Limb (tissue), 2 donors: Measurements from ENCODE around the gene AP5S1.
A peak's percentile ranks its signal among the peaks of the same experiment; 100 is the strongest.
"Not testable (repeated sequence)": the region's sequence is repeated elsewhere in the genome, so short reads cannot be mapped to it uniquely, and the experiment has no call there.

Experiments
- DNase-seq, 2 donors: peaks; one replicate each; pipeline ENCODE4 v3.0.0-alpha.2; 2016; ENCODE audit errors: extremely low spot score in 2 of 2

The AP5S1 gene

DNA sequence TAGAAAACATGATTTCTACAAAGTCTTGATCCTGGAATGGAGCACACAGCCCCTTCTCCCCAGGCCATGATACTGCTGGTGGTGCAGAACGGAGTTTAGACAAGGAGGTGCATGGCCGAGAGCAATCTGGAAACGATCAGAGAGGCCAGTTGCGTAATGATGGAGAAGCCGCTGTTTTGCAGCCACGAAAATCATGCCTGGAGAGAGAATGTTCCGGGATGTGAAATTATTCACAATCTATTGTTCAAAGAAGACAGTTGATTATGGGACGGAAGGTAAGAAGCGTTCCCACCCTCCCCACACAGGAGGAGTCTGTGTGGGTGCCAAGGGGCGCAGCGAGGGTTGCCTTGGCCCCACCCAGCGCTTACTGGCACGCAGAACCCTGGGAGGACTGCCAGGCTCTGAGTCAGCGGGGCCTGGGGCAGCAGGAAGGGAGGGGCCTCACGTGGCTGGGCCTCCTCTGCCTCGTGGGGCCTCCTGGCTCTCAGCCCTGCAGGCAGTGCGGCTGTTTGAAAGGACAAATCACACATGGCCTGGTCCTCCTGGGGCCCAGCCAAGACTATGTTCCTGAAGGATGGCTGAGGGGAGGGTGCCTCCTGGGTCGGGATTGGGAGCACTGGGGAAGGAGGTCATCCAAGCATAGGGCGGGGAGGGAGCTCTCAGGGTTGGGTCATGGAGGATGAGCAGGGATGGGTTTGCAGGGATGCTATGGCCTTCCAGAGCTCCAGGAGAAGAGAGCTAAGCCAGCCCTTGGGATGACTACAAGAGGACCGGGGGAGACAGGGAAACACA lies 8.7 kb upstream of the AP5S1 start:
- DNase-seq, result peak; percentile 93 to 97

DNA sequence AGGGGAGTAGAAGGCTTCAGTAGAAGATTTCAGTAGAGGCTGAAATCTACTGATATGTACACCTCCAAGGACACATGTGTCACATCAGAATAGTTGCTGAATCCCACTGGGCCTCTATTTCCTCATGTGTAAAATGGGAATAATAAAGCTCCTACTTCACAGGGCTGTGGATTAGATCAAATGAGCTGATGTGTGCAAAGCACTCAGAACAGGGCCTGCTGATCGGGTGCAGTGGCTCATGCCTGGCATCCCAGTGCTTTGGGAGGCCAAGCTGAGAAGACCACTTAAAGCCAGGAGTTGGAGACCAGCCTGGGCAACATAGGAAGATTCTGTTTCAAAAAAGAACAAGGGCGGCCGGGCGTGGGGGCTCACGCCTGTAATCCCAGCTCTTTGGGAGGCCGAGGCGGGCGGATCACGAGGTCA lies 8.1 kb upstream of the AP5S1 start:
- peak in 1 of 2 donors; percentile 27 for DNase-seq

DNA sequence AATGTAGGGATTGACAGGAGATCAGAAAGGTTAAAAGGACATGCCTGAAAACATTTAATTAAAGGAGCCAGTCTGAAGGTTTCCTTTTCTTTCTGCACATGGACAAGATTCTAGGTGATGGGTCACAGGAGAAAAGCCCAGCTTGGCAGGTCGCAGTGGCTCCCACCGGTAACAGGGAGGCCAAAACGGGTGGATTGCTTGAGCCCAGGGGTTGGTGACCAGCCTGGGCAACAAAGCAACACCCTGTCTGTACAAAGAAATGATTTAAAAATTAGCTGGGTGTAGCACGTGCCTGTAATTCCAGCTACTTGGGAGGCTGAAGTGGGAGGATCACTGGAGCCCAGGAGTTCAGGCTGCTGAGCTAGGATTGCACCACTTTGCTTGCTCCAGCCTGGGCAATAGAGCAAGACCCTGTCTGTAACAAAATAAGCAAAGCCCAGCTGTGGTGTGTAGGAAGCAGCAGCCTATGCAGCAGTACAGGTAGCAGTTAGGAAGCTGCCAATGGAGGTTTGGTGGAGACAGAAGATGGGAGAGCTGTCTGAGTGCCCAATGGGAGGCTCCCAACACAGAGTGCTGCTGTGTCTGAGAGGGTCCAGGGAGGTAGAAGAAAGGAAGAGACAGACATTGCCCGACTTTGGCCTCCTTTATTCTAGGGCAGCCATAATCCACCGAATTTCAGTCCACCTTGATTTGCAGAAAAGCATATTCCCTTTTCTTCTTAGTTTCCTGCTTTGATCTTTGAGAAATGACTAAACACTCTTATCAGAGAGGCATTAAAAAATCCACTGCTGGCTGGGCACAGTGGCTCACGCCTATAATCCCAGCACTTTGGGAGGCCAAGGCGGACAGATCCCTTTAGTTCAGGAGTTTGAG lies 7.1 kb upstream of the AP5S1 start:
- DNase-seq, result peak in 1 of 2 donors; percentile 28

- DNase-seq, result peak in 1 of 2 donors; percentile 33
These were observed 6.3 kb upstream of the AP5S1 start for GRCh38 chr20:3813848-3814581.

DNA sequence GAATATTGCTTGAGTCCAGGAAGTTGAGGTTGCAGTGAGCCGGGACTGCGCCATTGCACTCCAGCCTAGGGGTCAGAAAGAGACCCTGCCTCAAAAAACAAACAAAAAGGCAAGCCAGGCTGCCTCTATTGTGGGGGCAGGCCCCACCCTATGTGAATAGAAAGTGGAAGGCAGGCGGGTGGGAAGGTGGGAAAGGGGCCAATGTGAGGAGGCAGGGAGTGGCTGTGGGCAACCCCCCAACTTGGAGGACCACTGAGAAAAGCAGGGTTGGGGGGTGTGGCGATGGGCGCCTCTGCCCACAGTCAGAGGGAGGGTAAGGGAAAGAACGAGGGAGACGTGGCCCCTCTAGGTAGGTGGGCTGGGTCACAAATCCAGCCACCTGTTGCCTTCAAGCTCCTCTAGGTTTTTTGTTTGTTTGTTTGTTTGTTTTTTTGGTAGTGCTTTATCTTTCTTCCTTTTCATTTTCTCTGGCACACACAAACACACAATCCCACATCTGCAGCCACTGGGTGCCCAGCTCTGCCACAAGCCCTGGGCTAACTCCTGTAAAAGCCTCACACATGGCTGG lies 5.3 kb upstream of the AP5S1 start:
- no peak for DNase-seq

GRCh38 chr20:3815703-3816315 lies 4.5 kb upstream of the AP5S1 start:
- DNase-seq, result no peak

- no peak for DNase-seq
These were observed 1.9 kb upstream of the AP5S1 start for GRCh38 chr20:3818155-3819151.

GRCh38 chr20:3819411-3820047 lies 818 bp upstream of the AP5S1 start:
- DNase-seq, result no peak

GRCh38 chr20:3820901-3821727 lies 767 bp downstream of the AP5S1 start:
- no peak for DNase-seq

DNA sequence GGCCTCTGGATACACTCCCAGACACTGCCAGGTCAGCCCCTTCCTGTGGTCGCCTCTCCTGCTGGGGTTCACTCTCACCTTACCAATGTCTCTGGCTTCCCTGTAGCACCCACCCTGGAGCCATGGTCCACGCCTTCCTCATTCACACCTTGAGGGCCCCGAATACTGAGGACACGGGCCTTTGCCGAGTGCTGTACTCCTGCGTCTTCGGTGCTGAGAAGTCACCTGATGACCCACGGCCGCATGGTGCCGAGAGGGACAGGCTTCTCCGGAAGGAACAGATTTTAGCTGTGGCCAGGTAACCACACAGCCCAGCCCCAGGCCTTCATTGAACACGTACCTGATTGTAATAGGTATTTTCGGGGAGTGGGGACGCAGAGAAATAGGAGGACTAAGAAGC lies 1.6 kb downstream of the AP5S1 start:
- no peak for DNase-seq

- no peak for DNase-seq
These were observed 3.5 kb downstream of the AP5S1 start for GRCh38 chr20:3823881-3824280.

GRCh38 chr20:3825526-3825925 lies 5.2 kb downstream of the AP5S1 start:
- DNase-seq, result no peak

- DNase-seq, result no peak
These were observed 6.1 kb downstream of the AP5S1 start for GRCh38 chr20:3826420-3826819.

DNA sequence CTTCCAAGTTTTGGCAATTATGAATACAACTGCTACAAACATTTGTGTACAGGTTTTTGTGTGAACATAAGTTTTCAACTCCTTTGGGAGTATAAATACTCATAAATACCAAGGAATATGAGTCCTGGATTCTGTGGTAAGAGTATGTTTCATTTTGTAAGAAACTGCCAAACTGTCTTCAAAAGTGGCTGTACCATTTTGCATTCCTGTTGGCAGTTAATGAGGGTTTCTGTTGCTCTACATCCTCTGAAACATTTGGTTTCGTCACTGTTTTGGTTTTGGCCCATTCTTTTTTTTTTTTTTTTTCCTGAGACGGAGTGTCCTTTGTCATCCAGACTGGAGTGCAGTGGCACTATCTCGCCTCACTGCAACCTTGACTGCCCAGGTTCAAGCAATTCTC lies 8.5 kb downstream of the AP5S1 start:
- no peak for DNase-seq

GRCh38 chr20:3829891-3830290 lies 9.5 kb downstream of the AP5S1 start:
- not testable (repeated sequence) for DNase-seq

DNA sequence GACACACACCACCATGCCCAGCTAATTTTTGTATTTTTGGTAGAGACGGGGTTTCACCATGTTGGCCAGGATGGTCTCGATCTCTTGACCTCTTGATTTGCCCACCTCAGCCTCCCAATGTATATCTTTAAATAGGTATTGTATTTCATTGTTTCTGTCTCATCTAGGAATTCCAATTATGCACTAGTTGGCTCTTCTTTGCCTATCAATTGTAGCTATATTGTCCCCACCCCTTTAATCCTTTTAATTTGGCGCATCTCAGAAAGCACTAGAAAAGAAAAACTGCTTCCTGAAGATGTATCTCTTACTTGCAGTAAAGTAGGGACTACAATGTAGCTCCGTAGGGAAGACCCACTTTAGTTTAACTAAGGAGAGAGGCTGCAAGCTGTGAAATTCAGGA lies 15.8 kb downstream of the AP5S1 start:
- DNase-seq, result no peak

DNA sequence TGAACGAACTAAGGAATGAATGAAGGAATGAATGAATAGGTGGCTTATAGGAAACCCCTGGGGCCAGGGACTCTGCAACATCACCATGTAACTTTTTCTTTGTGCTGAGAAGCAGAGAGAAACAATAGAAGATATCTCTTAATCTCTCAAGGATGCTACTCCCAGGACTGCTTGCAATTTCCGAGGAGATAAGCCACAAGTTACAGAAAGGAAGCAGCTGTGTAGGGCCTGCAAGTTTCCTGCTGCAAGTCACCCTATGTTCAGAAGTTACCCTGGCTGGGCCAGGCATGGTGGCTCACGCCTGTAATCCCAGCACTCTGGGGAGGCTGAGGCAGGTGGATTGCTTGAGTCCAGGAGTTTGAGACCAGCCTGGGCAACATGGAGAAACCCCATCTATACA lies 19.0 kb downstream of the AP5S1 start:
- no peak for DNase-seq

DNA sequence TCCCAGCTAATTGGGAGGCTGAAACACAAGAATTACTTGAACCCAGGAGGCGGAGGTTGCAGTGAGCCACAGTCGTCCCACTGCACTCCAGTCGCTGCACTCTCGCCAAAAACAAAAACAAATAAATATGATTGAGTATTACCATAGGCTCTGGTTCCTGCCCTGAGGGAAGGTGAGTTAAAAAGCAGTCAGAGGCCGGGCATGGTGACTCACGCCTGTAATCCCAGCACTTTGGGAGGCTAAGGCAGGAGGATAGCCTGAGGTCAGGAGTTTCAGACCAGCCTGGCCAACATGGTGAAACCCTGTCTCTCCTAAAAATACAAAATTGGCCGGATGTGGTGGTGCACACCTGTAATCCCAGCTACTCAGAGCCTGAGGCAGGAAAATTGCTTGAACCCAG lies 19.9 kb downstream of the AP5S1 start:
- not testable (repeated sequence) for DNase-seq
